IMR-90 (cell line): ENCODE measurements around the gene EIF4B. TPM values are rescaled to one million over a fixed set of nuclear protein-coding genes. Genes with fewer than 3 reads are reported as not detected.
A peak's percentile ranks its signal among the peaks of the same experiment; 100 is the strongest.
"Not testable (repeated sequence)": the region's sequence is repeated elsewhere in the genome, so short reads cannot be mapped to it uniquely, and the experiment has no call there.

Experiments used
- ATAC-seq: fragments of 200-7000 bp; cut with Tn5 transposase; 2 replicates; pipeline ENCODE4 v1.9.1; 2020; ENCODE audit warnings: low read depth, mild to moderate bottlenecking, moderate library complexity
- BruUV-seq: library from RNA; stranded (reverse); fragments of 400-500 nt; replicated peaks from 2 replicates; lab custom pipeline; 2021; lab: Mats Ljungman, UMichigan
- CTCF ChIA-PET: fragments of 300-600 bp; formaldehyde crosslinking; extraction: SDS; loops from one replicate; lab custom pipeline; 2021; ENCODE audit warnings: antibody characterized with exemption; lab: Yijun Ruan, JAX
- POLR2A ChIA-PET: fragments of 300-600 bp; sonication (Branson Sonifier 250); formaldehyde crosslinking; loops from one replicate; lab custom pipeline; 2022; ENCODE audit warnings: antibody characterized with exemption; ENCODE audit not compliant: unreplicated experiment; lab: Charles Lee
- DNase-seq: peaks from one replicate; pipeline ENCODE4 v3.0.0; 2013
- H2AFZ ChIP-seq: replicated peaks from 2 replicates; pipeline ENCODE3; 2013; ENCODE audit warnings: low read length, mild to moderate bottlenecking; ENCODE audit not compliant: poor library complexity
- H2AK5ac ChIP-seq: 2 replicates; pipeline ENCODE4 v1.6.1; 2013; ENCODE audit warnings: low read depth, low read length, inconsistent platforms
- H2AK9ac ChIP-seq: replicated peaks from 2 replicates; pipeline ENCODE3; 2013; ENCODE audit warnings: mild to moderate bottlenecking, low read depth, low read length, moderate library complexity; ENCODE audit not compliant: poor library complexity
- H2BK120ac ChIP-seq: 2 replicates; pipeline ENCODE4 v1.6.1; 2013; ENCODE audit warnings: low read depth, low read length, inconsistent platforms
- H2BK15ac ChIP-seq: 3 replicates; pipeline ENCODE4 v1.6.1; 2013; ENCODE audit warnings: low read depth, low read length, inconsistent platforms
- H2BK20ac ChIP-seq: 2 replicates; pipeline ENCODE4 v1.6.1; 2013; ENCODE audit warnings: low read depth, mild to moderate bottlenecking, inconsistent platforms, low read length, moderate library complexity
- H2BK5ac ChIP-seq: 2 replicates; pipeline ENCODE4 v1.6.1; 2013; ENCODE audit warnings: mild to moderate bottlenecking, low read depth, low read length, inconsistent platforms; ENCODE audit not compliant: poor library complexity, severe bottlenecking
- H3K14ac ChIP-seq: replicated peaks from 2 replicates; pipeline ENCODE4 v1.6.1; 2013; ENCODE audit warnings: low read depth, low read length, inconsistent platforms
- H3K18ac ChIP-seq: 2 replicates; pipeline ENCODE4 v1.6.1; 2013; ENCODE audit warnings: low read depth, low read length, control low read depth
- H3K23ac ChIP-seq: 2 replicates; pipeline ENCODE4 v1.6.1; 2013; ENCODE audit warnings: low read depth, low read length, inconsistent platforms
- H3K27ac ChIP-seq: 2 replicates; pipeline ENCODE4 v1.5.1; 2013; ENCODE audit warnings: mild to moderate bottlenecking, control low read depth, low read length; ENCODE audit not compliant: insufficient read depth
- H3K27me3 ChIP-seq: 2 replicates; pipeline ENCODE4 v1.6.1; 2013; ENCODE audit warnings: low read length; ENCODE audit not compliant: control insufficient read depth, insufficient read depth
- H3K36me3 ChIP-seq: 2 replicates; pipeline ENCODE4 v1.6.1; 2013; ENCODE audit warnings: low read length, mixed read lengths; ENCODE audit not compliant: control insufficient read depth, insufficient read depth
- H3K4ac ChIP-seq: 2 replicates; pipeline ENCODE4 v1.6.1; 2013; ENCODE audit warnings: low read depth, low read length, inconsistent platforms
- H3K4me1 ChIP-seq: 2 replicates; pipeline ENCODE4 v1.6.1; 2013; ENCODE audit warnings: low read length, mixed read lengths; ENCODE audit not compliant: control insufficient read depth, insufficient read depth
- H3K4me2 ChIP-seq: 2 replicates; pipeline ENCODE4 v1.6.1; 2013; ENCODE audit warnings: low read depth, mild to moderate bottlenecking, control low read depth, low read length, moderate library complexity
- H3K4me3 ChIP-seq: 2 replicates; pipeline ENCODE4 v1.5.1; 2013; ENCODE audit warnings: low read depth, mild to moderate bottlenecking, control low read depth, low read length, moderate library complexity; ENCODE audit not compliant: insufficient read depth
- H3K56ac ChIP-seq: 2 replicates; pipeline ENCODE4 v1.6.1; 2013; ENCODE audit warnings: low read length, inconsistent platforms; ENCODE audit not compliant: insufficient read depth; ENCODE audit errors: extremely low read depth
- H3K79me1 ChIP-seq, 2 experiments: 2 replicates each; pipeline ENCODE4 v1.6.1; 2013; ENCODE audit warnings: low read length in 2 of 2, inconsistent platforms in 1 of 2, low read depth in 1 of 2
- H3K9ac ChIP-seq: 2 replicates; pipeline ENCODE4 v1.6.1; 2013; ENCODE audit warnings: low read depth, low read length, control low read depth
- H3K9me1 ChIP-seq: 2 replicates; pipeline ENCODE4 v1.6.1; 2013; ENCODE audit warnings: low read length, inconsistent platforms; ENCODE audit not compliant: insufficient read depth
- H3K9me3 ChIP-seq: 2 replicates; pipeline ENCODE4 v1.6.1; 2013; ENCODE audit warnings: low read length; ENCODE audit not compliant: control insufficient read depth, insufficient read depth
- H4K20me1 ChIP-seq: 2 replicates; pipeline ENCODE4 v1.6.1; 2013; ENCODE audit warnings: low read length, inconsistent platforms; ENCODE audit not compliant: insufficient read depth
- H4K5ac ChIP-seq: 2 replicates; pipeline ENCODE4 v1.6.1; 2013; ENCODE audit warnings: mild to moderate bottlenecking, low read depth, low read length, control low read depth
- H4K8ac ChIP-seq, 2 experiments: 2 replicates each; pipeline ENCODE4 v1.6.1; 2013; ENCODE audit warnings: low read depth in 2 of 2, low read length in 2 of 2, control low read depth in 1 of 2, inconsistent platforms in 1 of 2
- H4K91ac ChIP-seq: 2 replicates; pipeline ENCODE4 v1.6.1; 2013; ENCODE audit warnings: low read depth, low read length, inconsistent platforms; ENCODE audit not compliant: insufficient read depth
- BHLHE40 ChIP-seq: fragments of 150-350 bp; IDR thresholded peaks from 2 replicates; pipeline ENCODE4 v1.6.1; 2016; ENCODE audit warnings: mild to moderate bottlenecking, low read depth, low read length
- CEBPB ChIP-seq: IDR thresholded peaks from 2 replicates; pipeline ENCODE4 v1.6.1; 2012; ENCODE audit warnings: low read depth, low read length, improper control_type of control experiment
- WGBS, 2 experiments: methylation state at CpG; one replicate each; pipeline versions ENCODE4 v1.1.5 to v1.1.7; 2013; ENCODE audit warnings: missing lambda C conversion rate in 2 of 2; ENCODE audit not compliant: insufficient read length in 1 of 2; ENCODE audit errors: extremely low coverage in 2 of 2; 5-methylcytosine and 5-hydroxymethylcytosine counted together
- dilution Hi-C: fragments of 300-500 bp; cut with HindIII; formaldehyde crosslinking; loops from one replicate; pipeline ENCODE4 v1.14.3; 2018; ENCODE audit warnings: low sequenced_read_pairs; ENCODE audit not compliant: unreplicated experiment
- in situ Hi-C: fragments of 300-500 bp; cut with MboI; formaldehyde crosslinking; loops from 3 replicates; pipeline ENCODE4 v1.14.3; 2019; ENCODE audit warnings: low sequenced_read_pairs, inconsistent platforms, mixed read lengths
- intact Hi-C: fragments of 100-400 bp; cut with micrococcal nuclease; formaldehyde crosslinking; loops from 2 replicates; pipeline ENCODE4 v1.10.0; 2022
- polyA plus RNA-seq, 3 experiments: library from polyadenylated mRNA; depleted of rRNA; stranded (reverse); fragments of >200 nt; gene quantifications; 2 replicates each; pipeline ENCODE4 v1.2.3, GENCODE V29; 2012; ENCODE audit warnings: low replicate concordance in 1 of 3
- total RNA-seq: library from RNA; depleted of rRNA; stranded (reverse); fragments of >200 nt; gene quantifications from 2 replicates; pipeline ENCODE4 v1.2.3, GENCODE V29; 2012

The EIF4B gene
- total and polyA plus RNA-seq, 2 of the 4 experiments (the other 2 are of a cell fraction), result 313 to 671 TPM

DNA sequence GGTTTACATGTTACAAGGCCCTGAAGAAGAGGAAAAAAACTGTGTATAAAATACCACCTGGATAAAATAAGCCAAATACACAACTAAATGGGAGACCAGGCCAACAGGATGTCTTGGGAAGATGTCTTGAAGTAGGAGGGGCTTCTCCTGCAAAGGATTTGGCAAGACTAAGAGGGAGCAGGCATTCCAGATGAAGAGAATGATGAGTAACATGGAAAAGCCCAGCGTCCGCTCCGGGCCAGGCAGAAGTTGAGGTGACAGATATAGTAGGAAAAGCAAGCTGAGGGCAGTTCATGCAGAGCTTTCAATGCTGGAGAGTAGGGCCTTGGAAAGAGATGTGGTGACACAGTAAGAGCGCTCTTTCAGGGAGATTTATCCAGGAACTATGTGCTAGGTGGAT is 16.1 kb upstream of the EIF4B start:
- Histone ChIP-seq H4K91ac (no peak overlapping the region), H3K36me3 (no peaks in the 10 kb centered on the region), H4K8ac (no peak overlapping the region), H3K9me1 (no peaks in the 10 kb centered on the region), H3K4ac (no peak overlapping the region), H3K4me2 (no peak overlapping the region), H3K4me3 (no peak overlapping the region), H3K4me1 (no peaks in the 10 kb centered on the region), H2AK9ac (no peak overlapping the region), H3K14ac (no peak overlapping the region), H2AK5ac (no peak overlapping the region), H3K27me3 (peaks cover 7% of the 10 kb centered on the region), H3K9ac (no peak overlapping the region), H2BK120ac (no peak overlapping the region), H3K9me3 (no peaks in the 10 kb centered on the region), H4K20me1 (no peaks in the 10 kb centered on the region), H3K79me1 (no peaks in the 10 kb centered on the region), H3K27ac (no peak overlapping the region), H2BK15ac (no peak overlapping the region), H2BK20ac (no peak overlapping the region), H4K5ac (no peak overlapping the region), H2BK5ac (no peak overlapping the region), H3K56ac (no peak overlapping the region), H3K23ac (no peak overlapping the region), H3K18ac (no peak overlapping the region), H2AFZ (no peak overlapping the region)
- intact Hi-C loops (no loop called here), dilution Hi-C loops (loop anchor here (25.0 kb wide), 1 partner anchor 103 kb away; no protein-coding TSS in a partner anchor), in situ Hi-C loops (no loop called here)
- 57% methylated on average over 4 of the region's 4 CpGs; no CpG with 5 or more reads in 1 of the 2 experiments for WGBS, 2 experiments
- ChIA-PET POLR2A (no interaction called here), CTCF (no interaction called here)
- BruUV-seq, result no TSS peak
- TF ChIP-seq CEBPB, result peak; percentile 26; the same call in 1 of the 2 replicates
- TF ChIP-seq BHLHE40, result no peak
- DNase-seq, result peak; percentile 54
- ATAC-seq, result no peak

DNA sequence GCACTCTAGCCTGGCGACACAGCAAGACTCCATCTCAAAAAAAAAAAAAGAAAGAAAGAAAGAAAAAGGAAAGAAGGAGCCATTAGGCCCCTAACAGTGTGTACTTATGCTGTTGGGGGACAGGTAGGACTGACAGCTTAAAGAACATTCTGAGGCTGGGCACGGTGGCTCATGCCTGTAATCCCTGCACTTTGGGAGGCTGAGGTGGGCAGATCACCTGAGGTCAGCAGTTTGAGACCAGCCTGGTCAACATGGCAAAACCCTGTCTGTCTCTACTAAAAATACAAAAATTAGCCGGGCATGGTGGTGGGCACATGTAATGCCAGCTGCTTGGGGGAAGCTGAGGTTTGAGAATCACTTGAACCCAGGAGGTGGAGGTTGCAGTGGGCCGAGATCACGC is 14.0 kb upstream of the EIF4B start:
- H3K4me1 ChIP-seq, H4K20me1 ChIP-seq, H3K56ac ChIP-seq, H3K27me3 ChIP-seq, H3K18ac ChIP-seq, H2BK20ac ChIP-seq, H3K4ac ChIP-seq, H3K9me1 ChIP-seq, H3K4me2 ChIP-seq, intact Hi-C loops, H3K27ac ChIP-seq, H2BK5ac ChIP-seq, H3K4me3 ChIP-seq, H2AK9ac ChIP-seq, H4K8ac ChIP-seq, POLR2A ChIA-PET, H2BK15ac ChIP-seq, H4K5ac ChIP-seq, H2BK120ac ChIP-seq, H2AFZ ChIP-seq, H3K79me1 ChIP-seq, in situ Hi-C loops, H3K9ac ChIP-seq, H4K91ac ChIP-seq, H3K23ac ChIP-seq, H3K9me3 ChIP-seq, BruUV-seq, ATAC-seq, H3K14ac ChIP-seq, H3K36me3 ChIP-seq, DNase-seq, H2AK5ac ChIP-seq: not testable (repeated sequence)
- CTCF ChIA-PET, result interaction anchor here (1.6 kb wide), 1 partner anchor 11 kb away, joined by 8 read pairs; no protein-coding TSS in a partner anchor
- dilution Hi-C loops, result loop anchor here (25.0 kb wide), 1 partner anchor 105 kb away; no protein-coding TSS in a partner anchor
- whole genome bisulfite sequencing, 2 experiments, result no CpG with 5 or more reads among the region's 5 CpGs
